Activated T-helper 9 cell treated with anti-CD3 and anti-CD28 coated beads, Interleukin-2, amount 50 U/mL, for 16 hours (primary cell): ENCODE measurements around the gene EXOC5.

Experiments used
- DNase-seq: peaks from one replicate; pipeline ENCODE4 v3.0.0-alpha.2; 2020; ENCODE audit warnings: low read depth

The EXOC5 gene

DNA sequence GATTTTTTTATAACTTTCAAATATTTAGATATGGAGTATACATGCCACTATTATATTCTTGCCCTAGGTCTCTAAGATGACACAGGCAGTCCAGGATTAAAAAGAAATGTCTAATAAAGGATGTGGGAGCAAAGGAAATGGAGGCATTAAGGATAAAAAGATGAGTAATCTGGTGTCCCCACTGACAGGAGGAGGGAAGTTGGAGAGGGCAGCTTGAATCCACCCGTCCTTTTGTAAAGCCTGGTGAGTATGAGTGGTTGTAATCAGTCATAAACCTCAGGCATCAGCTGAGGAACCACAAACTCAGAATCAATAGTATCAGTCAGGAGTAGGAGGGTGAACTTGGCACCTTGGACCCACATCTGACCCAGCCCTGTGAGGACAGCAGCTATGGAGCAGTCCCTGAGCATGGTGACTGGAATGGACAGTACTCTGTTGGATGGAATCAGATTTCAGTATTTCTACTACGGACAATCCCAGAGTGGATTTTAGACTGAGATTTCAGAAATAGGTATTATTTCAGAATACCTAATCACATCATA lies 100.5 kb downstream of the EXOC5 start:
- DNase-seq, result no peak

DNA sequence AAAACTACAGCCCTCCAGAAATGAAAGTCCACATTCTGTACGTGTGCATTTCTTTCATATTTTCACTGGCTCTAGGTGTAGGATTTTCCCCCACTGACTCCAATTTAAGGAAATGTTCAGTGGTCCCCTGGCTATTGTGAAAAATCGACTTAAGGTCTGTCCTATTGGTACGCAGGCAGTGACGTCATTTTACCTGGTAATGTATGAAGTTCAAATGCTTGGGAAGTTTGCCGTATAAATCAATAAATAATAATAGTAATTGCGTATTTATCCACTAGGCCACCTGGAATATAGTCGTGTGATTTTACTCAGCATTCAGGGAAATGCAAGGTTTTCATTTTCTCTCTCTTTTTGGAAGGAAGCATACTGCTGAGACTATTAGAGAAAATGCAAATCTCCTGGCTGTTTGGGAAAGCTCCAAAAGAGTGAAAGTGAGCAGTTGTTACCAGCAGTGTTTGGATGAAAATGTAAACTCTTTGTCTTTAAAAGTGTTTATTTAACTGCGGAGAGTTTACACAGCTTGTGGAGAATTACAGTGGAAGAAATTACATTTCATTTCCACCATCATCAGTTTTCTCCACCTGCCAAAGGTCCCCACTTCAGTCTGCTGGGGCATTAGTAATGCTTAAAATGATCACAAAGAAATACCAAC lies 107.0 kb downstream of the EXOC5 start:
- no peak for DNase-seq

DNA sequence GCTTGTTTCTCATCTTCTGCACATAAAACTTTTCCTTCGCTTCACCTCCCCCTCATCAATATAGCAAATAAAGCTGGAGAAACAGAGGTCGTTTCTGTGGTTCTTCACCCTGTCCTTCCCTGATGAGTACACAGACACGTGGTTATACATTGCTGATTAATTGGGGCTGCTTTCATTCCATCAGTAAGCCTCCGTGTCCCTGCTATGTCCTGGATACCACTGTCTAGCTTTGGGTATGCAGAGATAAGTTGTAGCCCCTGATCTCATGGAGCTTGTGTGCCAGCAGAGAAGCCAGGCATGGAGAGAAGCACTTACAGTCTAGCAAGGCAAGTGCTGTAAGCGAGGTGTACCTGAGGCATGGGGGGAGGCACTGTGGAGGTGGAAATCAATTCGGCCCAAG lies 108.4 kb downstream of the EXOC5 start:
- no peak for DNase-seq

DNA sequence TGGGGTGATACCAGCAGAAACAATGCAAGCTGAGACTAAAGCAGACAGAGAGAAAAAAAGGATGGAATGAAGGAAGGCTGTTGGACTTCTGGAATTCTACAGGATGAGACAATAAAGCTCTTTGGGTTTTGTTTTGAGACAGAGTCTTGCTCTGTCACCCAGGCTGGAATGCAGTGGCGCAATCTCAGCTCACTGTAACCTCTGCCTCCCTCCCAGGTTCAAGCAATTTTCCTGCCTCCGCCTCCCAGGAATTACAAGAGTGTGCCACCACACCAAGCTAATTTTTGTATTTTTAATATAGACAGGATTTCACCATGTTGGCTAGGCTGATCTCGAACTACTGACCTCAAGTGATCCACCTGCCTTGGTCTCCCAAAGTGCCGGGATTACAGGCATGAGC lies 115.4 kb downstream of the EXOC5 start:
- DNase-seq, result no peak
